Liver (tissue), 9 donors: ENCODE data around the gene TMEM63A. TPM values are rescaled to one million over a fixed set of nuclear protein-coding genes. Genes with fewer than 3 reads are reported as not detected.

Experiments used
- DNase-seq: peaks from one replicate; pipeline ENCODE4 v3.0.0-alpha.2; 2017; ENCODE audit warnings: low spot score
- H3K27ac ChIP-seq, 2 donors: one replicate each; pipeline ENCODE4 v1.7.0; 2013; ENCODE audit warnings: inconsistent platforms in 2 of 2, low read length in 2 of 2, control low read depth in 1 of 2, low read depth in 1 of 2, mild to moderate bottlenecking in 1 of 2
- H3K27me3 ChIP-seq, 4 donors: one replicate each; pipeline versions ENCODE4 v1.6.1 to v1.7.0; 2013; ENCODE audit warnings: low read length in 3 of 4, inconsistent platforms in 1 of 4, mild to moderate bottlenecking in 1 of 4, moderate library complexity in 1 of 4; ENCODE audit not compliant: control insufficient read depth in 4 of 4, insufficient read depth in 4 of 4
- H3K36me3 ChIP-seq, 4 donors: one replicate each; pipeline versions ENCODE4 v1.6.1 to v1.7.0; 2013; ENCODE audit warnings: low read length in 3 of 4, mild to moderate bottlenecking in 3 of 4, low read depth in 1 of 4, moderate library complexity in 1 of 4; ENCODE audit not compliant: control insufficient read depth in 4 of 4, insufficient read depth in 3 of 4
- H3K4me1 ChIP-seq, 4 donors: one replicate each; pipeline versions ENCODE4 v1.6.1 to v1.7.0; 2013; ENCODE audit warnings: low read length in 3 of 4, mild to moderate bottlenecking in 3 of 4, moderate library complexity in 1 of 4; ENCODE audit not compliant: control insufficient read depth in 4 of 4, insufficient read depth in 4 of 4
- H3K4me3 ChIP-seq, 3 donors: one replicate each; pipeline versions ENCODE4 v1.6.1 to v1.7.0; 2013; ENCODE audit warnings: low read length in 3 of 3, control low read depth in 1 of 3, low read depth in 1 of 3, mild to moderate bottlenecking in 1 of 3
- H3K9ac ChIP-seq, 2 donors: one replicate each; pipeline ENCODE4 v1.7.0; 2013; ENCODE audit warnings: low read length in 2 of 2, mild to moderate bottlenecking in 2 of 2, moderate library complexity in 2 of 2, control low read depth in 1 of 2, low read depth in 1 of 2
- H3K9me3 ChIP-seq, 4 donors: one replicate each; pipeline versions ENCODE4 v1.6.1 to v1.7.0; 2013; ENCODE audit warnings: low read length in 3 of 4; ENCODE audit not compliant: control insufficient read depth in 4 of 4
- EGR1 ChIP-seq, 2 donors: IDR thresholded peaks; 2 replicates each; pipeline ENCODE4 v1.6.1; 2016 to 2018; ENCODE audit warnings: antibody characterized with exemption in 2 of 2, low read depth in 2 of 2
- FOXA1 ChIP-seq: IDR thresholded peaks from 2 replicates; pipeline ENCODE4 v1.6.1; 2016; ENCODE audit warnings: antibody characterized with exemption
- FOXA2 ChIP-seq: IDR thresholded peaks from 2 replicates; pipeline ENCODE4 v1.6.1; 2016; ENCODE audit warnings: antibody characterized with exemption
- GABPA ChIP-seq, 2 donors: IDR thresholded peaks in 1 of 2; conservative IDR thresholded peaks in 1 of 2; 2 replicates each; pipeline ENCODE4 v1.6.1; 2016; ENCODE audit warnings: antibody characterized with exemption in 2 of 2, mild to moderate bottlenecking in 1 of 2, moderate library complexity in 1 of 2
- HNF4A ChIP-seq, 2 donors: conservative IDR thresholded peaks; 2 replicates each; pipeline ENCODE4 v1.6.1; 2016; ENCODE audit warnings: antibody characterized with exemption in 2 of 2, mild to moderate bottlenecking in 2 of 2
- HNF4G ChIP-seq: IDR thresholded peaks from 2 replicates; pipeline ENCODE4 v1.6.1; 2016; ENCODE audit warnings: antibody characterized with exemption
- JUND ChIP-seq, 2 donors: IDR thresholded peaks; 2 replicates each; pipeline ENCODE4 v1.6.1; 2016; ENCODE audit warnings: antibody characterized with exemption in 2 of 2
- MAX ChIP-seq: IDR thresholded peaks from 2 replicates; pipeline ENCODE4 v1.6.1; 2016; ENCODE audit warnings: antibody characterized with exemption
- NR2F2 ChIP-seq: IDR thresholded peaks from 2 replicates; pipeline ENCODE4 v1.6.1; 2016; ENCODE audit warnings: antibody characterized with exemption
- RAD21 ChIP-seq, 2 donors: IDR thresholded peaks; 2 replicates each; pipeline ENCODE4 v1.6.1; 2016; ENCODE audit warnings: antibody characterized with exemption in 2 of 2, mild to moderate bottlenecking in 2 of 2
- REST ChIP-seq: IDR thresholded peaks from 2 replicates; pipeline ENCODE4 v1.6.1; 2016; ENCODE audit warnings: antibody characterized with exemption, mild to moderate bottlenecking
- RXRA ChIP-seq, 2 donors: IDR thresholded peaks; 2 replicates each; pipeline ENCODE4 v1.6.1; 2017 to 2018; ENCODE audit warnings: antibody characterized with exemption in 2 of 2, mild to moderate bottlenecking in 1 of 2
- SP1 ChIP-seq: IDR thresholded peaks from 2 replicates; pipeline ENCODE4 v1.6.1; 2018; ENCODE audit warnings: antibody characterized with exemption, mild to moderate bottlenecking
- TAF1 ChIP-seq: conservative IDR thresholded peaks from 2 replicates; pipeline ENCODE4 v1.6.1; 2016; ENCODE audit warnings: antibody characterized with exemption, mild to moderate bottlenecking
- YY1 ChIP-seq: IDR thresholded peaks from 2 replicates; pipeline ENCODE4 v1.6.1; 2016; ENCODE audit warnings: antibody characterized with exemption, mild to moderate bottlenecking
- WGBS: extraction: QIAGEN DNeasy Blood & Tissue Kit; methylation state at CpG from one replicate; pipeline ENCODE4 v1.1.7; 2013; 5-methylcytosine and 5-hydroxymethylcytosine counted together
- polyA plus RNA-seq, 2 donors: library from polyadenylated mRNA; stranded (reverse) in 1 of 2; unstranded in 1 of 2; fragments of 200-250 nt in 1 of 2; fragments of >200 nt in 1 of 2; fragmentation: Nextera tagmentation in 1 of 2; extraction: Ambion mirVana in 1 of 2; gene quantifications; one replicate each; pipeline versions ENCODE4 v1.2.1 to v1.2.3, GENCODE V29; 2013 to 2015
- total RNA-seq, 2 donors: library from RNA; depleted of rRNA; stranded (reverse); fragments of >200 nt; gene quantifications; one replicate each; pipeline ENCODE4 v1.2.3, GENCODE V29; 2014
- TF ChIP-seq, protein P1 (sequence below): IDR thresholded peaks from 2 replicates; pipeline ENCODE4 v1.6.1; 2016; ENCODE audit warnings: antibody characterized with exemption
- TF ChIP-seq, protein P2 (sequence below): IDR thresholded peaks from 2 replicates; pipeline ENCODE4 v1.6.1; 2016; ENCODE audit warnings: antibody characterized with exemption
- TF ChIP-seq, protein P3 (sequence below): fragments of 150-350 bp; IDR thresholded peaks from 2 replicates; pipeline ENCODE4 v1.5.1; 2017; ENCODE audit warnings: improper control_type of control experiment, low read depth, low read length; ENCODE audit not compliant: missing input control
- donor health status: healthy.
- donor health status: healthy.
- donor health status: healthy.
- donor health status: healthy.
- donor health status: healthy.

The TMEM63A gene
- total and polyA plus RNA-seq, 4 donors, result 9.6 to 54.0 (median 11.6) TPM

DNA sequence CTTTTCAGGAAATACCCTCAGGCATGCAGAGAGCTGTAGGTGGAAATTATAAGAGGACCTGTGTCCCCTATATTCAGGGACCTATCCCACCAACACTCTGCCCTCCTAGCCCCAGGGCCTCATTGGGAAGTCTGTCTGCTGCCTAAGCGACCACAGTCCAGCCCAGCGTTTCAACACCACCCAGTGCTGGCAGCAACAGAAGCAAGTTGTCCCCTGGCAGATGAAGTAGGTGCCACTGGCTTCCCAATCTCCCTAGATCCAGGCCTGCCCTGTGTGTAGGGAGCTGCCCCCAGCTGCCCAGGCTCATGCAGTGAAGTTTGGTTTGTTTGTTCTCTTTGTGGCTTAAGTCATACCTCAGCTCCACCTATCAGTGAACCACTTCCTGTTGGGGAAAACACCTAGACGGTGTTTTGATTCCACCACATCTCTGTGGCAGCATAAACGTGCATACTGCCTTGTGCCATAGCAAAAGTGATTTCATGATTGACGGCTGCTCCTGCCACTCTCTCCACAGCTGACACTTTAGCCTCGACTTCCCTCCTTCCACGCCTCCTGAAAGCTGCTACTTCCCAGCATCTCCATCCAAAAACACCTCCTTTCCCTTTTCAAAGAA lies 14.9 kb upstream of the TMEM63A start:
- 29% methylated on average over 7 of the region's 7 CpGs for WGBS

More for the DNA sequence above, 14.9 kb upstream of the TMEM63A start:
- H3K36me3 ChIP-seq, result no peaks in the 10 kb centered on the region
- H3K4me3 ChIP-seq, result no peak overlapping the region
- H3K27me3 ChIP-seq, result no peaks in the 10 kb centered on the region
- peaks cover 2 to 10% (median 6%) of the 10 kb centered on the region in 4 donors for H3K4me1 ChIP-seq
- TF ChIP-seq YY1 (peak; percentile 41), TAF1 (no peak), HNF4A (conservative IDR thresholded peaks at IDR 0.05) (peak; percentile 68 to 77), RXRA (IDR thresholded peaks at IDR 0.05) (peak; percentile 47 to 81), EGR1 (IDR thresholded peaks at IDR 0.05; ENCODE audit: low read depth in 2 of 2) (no peak), FOXA2 (peak; percentile 60), GABPA (IDR thresholded peaks at IDR 0.05 in 1 of 2, conservative IDR thresholded peaks at IDR 0.05 in 1 of 2) (peak in 1 of 2 donors; percentile 47), NR2F2 (no peak), FOXA1 (no peak), RAD21 (IDR thresholded peaks at IDR 0.05) (peak; percentile 60), REST (peak; percentile 73), JUND (IDR thresholded peaks at IDR 0.05) (peak in 1 of 2 donors; percentile 35), HNF4G (no peak), SP1 (peak; percentile 84), MAX (no peak)
- TF ChIP-seq, protein P1, sequence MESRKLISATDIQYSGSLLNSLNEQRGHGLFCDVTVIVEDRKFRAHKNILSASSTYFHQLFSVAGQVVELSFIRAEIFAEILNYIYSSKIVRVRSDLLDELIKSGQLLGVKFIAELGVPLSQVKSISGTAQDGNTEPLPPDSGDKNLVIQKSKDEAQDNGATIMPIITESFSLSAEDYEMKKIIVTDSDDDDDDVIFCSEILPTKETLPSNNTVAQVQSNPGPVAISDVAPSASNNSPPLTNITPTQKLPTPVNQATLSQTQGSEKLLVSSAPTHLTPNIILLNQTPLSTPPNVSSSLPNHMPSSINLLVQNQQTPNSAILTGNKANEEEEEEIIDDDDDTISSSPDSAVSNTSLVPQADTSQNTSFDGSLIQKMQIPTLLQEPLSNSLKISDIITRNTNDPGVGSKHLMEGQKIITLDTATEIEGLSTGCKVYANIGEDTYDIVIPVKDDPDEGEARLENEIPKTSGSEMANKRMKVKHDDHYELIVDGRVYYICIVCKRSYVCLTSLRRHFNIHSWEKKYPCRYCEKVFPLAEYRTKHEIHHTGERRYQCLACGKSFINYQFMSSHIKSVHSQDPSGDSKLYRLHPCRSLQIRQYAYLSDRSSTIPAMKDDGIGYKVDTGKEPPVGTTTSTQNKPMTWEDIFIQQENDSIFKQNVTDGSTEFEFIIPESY, result no peak
- TF ChIP-seq, protein P2, sequence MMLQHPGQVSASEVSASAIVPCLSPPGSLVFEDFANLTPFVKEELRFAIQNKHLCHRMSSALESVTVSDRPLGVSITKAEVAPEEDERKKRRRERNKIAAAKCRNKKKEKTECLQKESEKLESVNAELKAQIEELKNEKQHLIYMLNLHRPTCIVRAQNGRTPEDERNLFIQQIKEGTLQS, result no peak
- TF ChIP-seq, protein P3, sequence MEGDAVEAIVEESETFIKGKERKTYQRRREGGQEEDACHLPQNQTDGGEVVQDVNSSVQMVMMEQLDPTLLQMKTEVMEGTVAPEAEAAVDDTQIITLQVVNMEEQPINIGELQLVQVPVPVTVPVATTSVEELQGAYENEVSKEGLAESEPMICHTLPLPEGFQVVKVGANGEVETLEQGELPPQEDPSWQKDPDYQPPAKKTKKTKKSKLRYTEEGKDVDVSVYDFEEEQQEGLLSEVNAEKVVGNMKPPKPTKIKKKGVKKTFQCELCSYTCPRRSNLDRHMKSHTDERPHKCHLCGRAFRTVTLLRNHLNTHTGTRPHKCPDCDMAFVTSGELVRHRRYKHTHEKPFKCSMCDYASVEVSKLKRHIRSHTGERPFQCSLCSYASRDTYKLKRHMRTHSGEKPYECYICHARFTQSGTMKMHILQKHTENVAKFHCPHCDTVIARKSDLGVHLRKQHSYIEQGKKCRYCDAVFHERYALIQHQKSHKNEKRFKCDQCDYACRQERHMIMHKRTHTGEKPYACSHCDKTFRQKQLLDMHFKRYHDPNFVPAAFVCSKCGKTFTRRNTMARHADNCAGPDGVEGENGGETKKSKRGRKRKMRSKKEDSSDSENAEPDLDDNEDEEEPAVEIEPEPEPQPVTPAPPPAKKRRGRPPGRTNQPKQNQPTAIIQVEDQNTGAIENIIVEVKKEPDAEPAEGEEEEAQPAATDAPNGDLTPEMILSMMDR, result no peak
- DNase-seq, result no peak
- H3K9me3 ChIP-seq, result no peaks in the 10 kb centered on the region
- H3K9ac ChIP-seq, result peak overlapping the region in 1 of 2 donors; percentile 2
- peak overlapping the region; percentile 19 to 72 for H3K27ac ChIP-seq
